Mesothelial cell of epicardium (in vitro differentiated cells): ENCODE data around the gene TRIM29. TPM values are rescaled to one million over a fixed set of nuclear protein-coding genes. Genes with fewer than 3 reads are reported as not detected.

ENCODE experiments used
- DNase-seq, 2 experiments: peaks; one replicate each; pipeline ENCODE4 v3.0.0; 2021; ENCODE audit warnings: low spot score in 2 of 2; ENCODE audit not compliant: unreplicated experiment in 2 of 2
- H3K27ac Mint-ChIP-seq: 2 replicates; pipeline ENCODE4 v1.8.0; 2021; ENCODE audit warnings: mixed read lengths
- H3K27me3 Mint-ChIP-seq: 2 replicates; pipeline ENCODE4 v1.8.0; 2021; ENCODE audit warnings: low read depth, mixed read lengths
- H3K36me3 Mint-ChIP-seq: 2 replicates; pipeline ENCODE4 v1.8.0; 2021; ENCODE audit warnings: mixed read lengths
- H3K4me1 Mint-ChIP-seq: 2 replicates; pipeline ENCODE4 v1.8.0; 2021; ENCODE audit warnings: mixed read lengths
- H3K4me3 Mint-ChIP-seq: 2 replicates; pipeline ENCODE4 v1.8.0; 2021; ENCODE audit warnings: mild to moderate bottlenecking, moderate library complexity, mixed read lengths
- H3K9me3 Mint-ChIP-seq: 2 replicates; pipeline ENCODE4 v1.8.0; 2021; ENCODE audit warnings: mixed read lengths
- CTCF ChIP-seq: fragments of 200-600 bp; sonication (generic); IDR thresholded peaks from one replicate; pipeline ENCODE4 v1.5.0; 2021; ENCODE audit warnings: antibody characterized with exemption; ENCODE audit not compliant: unreplicated experiment
- total RNA-seq: library from RNA; stranded (reverse); gene quantifications from 3 replicates; pipeline ENCODE4 v1.2.1, GENCODE V29; 2021

TRIM29 gene
- total RNA-seq: 7.0 to 9.7 TPM (median 7.9 TPM) in 3 replicates

GRCh38 chr11:120137611-120138521 is at the start of gene TRIM29:
TRIM29 (minus strand) TSS chr11:120138113; CDS start chr11:120138031, 82 bp downstream.
- DNase-seq: peak; percentile 15 to 38
- Mint-ChIP-seq H3K4me1 (peaks cover 18% of the 10 kb centered on the region), H3K27ac (peak within 1 kb of the TSS; percentile 71), H3K36me3 (no peaks in the 10 kb centered on the region), H3K4me3 (no peak within 1 kb of the TSS), H3K27me3 (peaks cover 9% of the 10 kb centered on the region), H3K9me3 (no peaks in the 10 kb centered on the region)
- no peak for TF ChIP-seq CTCF

- no peak overlapping the region for H3K4me3 Mint-ChIP-seq
- H3K4me1 Mint-ChIP-seq: peaks cover 49% of the 10 kb centered on the region
- no peak for TF ChIP-seq CTCF
- DNase-seq: no peak
- H3K9me3 Mint-ChIP-seq: no peaks in the 10 kb centered on the region
- H3K27ac Mint-ChIP-seq: peak overlapping the region; percentile 89
- H3K36me3 Mint-ChIP-seq: no peaks in the 10 kb centered on the region
- H3K27me3 Mint-ChIP-seq: peaks cover 3% of the 10 kb centered on the region
These were observed 49.1 kb upstream of the TRIM29 start for GRCh38 chr11:120186774-120187591.

GRCh38 chr11:120186456-120186773 is 48.5 kb upstream of the TRIM29 start:
- Mint-ChIP-seq H3K27ac (peak overlapping the region; percentile 89), H3K9me3 (no peaks in the 10 kb centered on the region), H3K36me3 (no peaks in the 10 kb centered on the region), H3K27me3 (peaks cover 3% of the 10 kb centered on the region), H3K4me1 (peaks cover 51% of the 10 kb centered on the region), H3K4me3 (no peak overlapping the region)
- TF ChIP-seq CTCF: no peak
- DNase-seq: no peak

- Mint-ChIP-seq H3K27me3 (peaks cover 3% of the 10 kb centered on the region), H3K27ac (peak overlapping the region; percentile 89), H3K36me3 (no peaks in the 10 kb centered on the region), H3K4me3 (peak overlapping the region; percentile 2), H3K9me3 (no peaks in the 10 kb centered on the region), H3K4me1 (peaks cover 51% of the 10 kb centered on the region)
- DNase-seq: no peak
- no peak for TF ChIP-seq CTCF
These were observed 48.0 kb upstream of the TRIM29 start for GRCh38 chr11:120185706-120186455.

- Mint-ChIP-seq H3K27ac (peak overlapping the region; percentile 85), H3K4me3 (no peak overlapping the region), H3K36me3 (no peaks in the 10 kb centered on the region), H3K27me3 (peaks cover 3% of the 10 kb centered on the region), H3K9me3 (no peaks in the 10 kb centered on the region), H3K4me1 (peaks cover 56% of the 10 kb centered on the region)
- no peak for TF ChIP-seq CTCF
- DNase-seq: no peak
These were observed 47.2 kb upstream of the TRIM29 start for GRCh38 chr11:120184946-120185705.
